HepG2 (cell line): Measurements from ENCODE around the gene MPP3. TPM values are rescaled to one million over a fixed set of nuclear protein-coding genes. Genes with fewer than 3 reads are reported as not detected.

ENCODE experiments used
- BRCA1 ChIP-seq: sonication (generic); formaldehyde crosslinking; IDR thresholded peaks from 2 replicates; pipeline ENCODE4 v1.4.0; 2020; ENCODE audit warnings: missing genetic modification reagents
- CBX2 ChIP-seq, 2 experiments: fragments of 200-600 bp in 1 of 2; sonication (generic); formaldehyde crosslinking in 1 of 2; IDR thresholded peaks; 2 replicates each; pipeline versions ENCODE4 v1.7.0 to v1.8.1; 2018 to 2022; ENCODE audit warnings: low read depth in 2 of 2, low read length in 1 of 2, mild to moderate bottlenecking in 1 of 2, missing genetic modification reagents in 1 of 2
- CC2D1A ChIP-seq: sonication (generic); formaldehyde crosslinking; IDR thresholded peaks from 2 replicates; pipeline ENCODE4 v1.8.1; 2023; ENCODE audit warnings: mild to moderate bottlenecking, missing genetic modification reagents
- E2F5 ChIP-seq: sonication (generic); formaldehyde crosslinking; conservative IDR thresholded peaks from 2 replicates; pipeline ENCODE4 v1.4.0; 2020; ENCODE audit warnings: missing genetic modification reagents
- FOXM1 ChIP-seq: sonication (generic); formaldehyde crosslinking; IDR thresholded peaks from 2 replicates; pipeline ENCODE4 v1.5.0; 2020; ENCODE audit warnings: missing genetic modification reagents
- GFI1 ChIP-seq: sonication (generic); formaldehyde crosslinking; IDR thresholded peaks from 2 replicates; pipeline ENCODE4 v1.5.0; 2020; ENCODE audit warnings: missing genetic modification reagents, mild to moderate bottlenecking, borderline replicate concordance
- GMEB2 ChIP-seq: IDR thresholded peaks from 2 replicates; pipeline ENCODE4 v1.6.1; 2016; ENCODE audit warnings: missing biosample characterization, missing genetic modification reagents, low read depth
- HHEX ChIP-seq: IDR thresholded peaks from 2 replicates; pipeline ENCODE4 v1.6.1; 2016; ENCODE audit warnings: control low read depth
- MBD4 ChIP-seq: IDR thresholded peaks from 2 replicates; pipeline ENCODE4 v1.6.1; 2012; ENCODE audit warnings: low read length, inconsistent platforms, borderline replicate concordance
- MTERF4 ChIP-seq: sonication (generic); formaldehyde crosslinking; IDR thresholded peaks from 2 replicates; pipeline ENCODE4 v1.8.0; 2023; ENCODE audit warnings: mild to moderate bottlenecking, missing genetic modification reagents
- MYNN ChIP-seq: sonication (generic); formaldehyde crosslinking; IDR thresholded peaks from 2 replicates; pipeline ENCODE4 v1.4.0; 2020; ENCODE audit warnings: mild to moderate bottlenecking, low read depth, missing genetic modification reagents
- MYPOP ChIP-seq: sonication (generic); formaldehyde crosslinking; IDR thresholded peaks from 2 replicates; pipeline ENCODE4 v1.8.1; 2023; ENCODE audit warnings: mild to moderate bottlenecking, moderate library complexity, missing genetic modification reagents
- PTBP1 ChIP-seq: fragments of 200-400 bp; formaldehyde crosslinking; IDR thresholded peaks from 2 replicates; pipeline ENCODE4 v1.6.1; 2018; ENCODE audit warnings: low read length, low read depth; ENCODE audit not compliant: poor library complexity, severe bottlenecking
- RBAK ChIP-seq: sonication (generic); formaldehyde crosslinking; IDR thresholded peaks from 2 replicates; pipeline ENCODE4 v1.5.1; 2020; ENCODE audit warnings: mild to moderate bottlenecking, missing genetic modification reagents
- SIX1 ChIP-seq: sonication (generic); formaldehyde crosslinking; IDR thresholded peaks from 2 replicates; pipeline ENCODE4 v1.4.0; 2020; ENCODE audit warnings: missing genetic modification reagents, borderline replicate concordance
- SP1 ChIP-seq, 2 experiments: fragments of 450-650 bp in 1 of 2; sonication (generic) in 1 of 2; formaldehyde crosslinking in 1 of 2; IDR thresholded peaks; 2 replicates each; pipeline versions ENCODE4 v1.4.0 to v1.6.1; 2016 to 2020; ENCODE audit warnings: missing genetic modification reagents in 1 of 2
- TP53 ChIP-seq: sonication (generic); formaldehyde crosslinking; conservative IDR thresholded peaks from 2 replicates; pipeline ENCODE4 v1.4.0; 2020; ENCODE audit warnings: missing genetic modification reagents
- ZFP1 ChIP-seq: IDR thresholded peaks from 2 replicates; pipeline ENCODE4 v1.6.1; 2016
- ZNF282 ChIP-seq: fragments of 450-650 bp; IDR thresholded peaks from 2 replicates; pipeline ENCODE4 v1.6.1; 2018; ENCODE audit not compliant: partially characterized antibody
- ZNF326 ChIP-seq: sonication (generic); formaldehyde crosslinking; IDR thresholded peaks from 2 replicates; pipeline ENCODE4 v1.4.0; 2020; ENCODE audit warnings: missing genetic modification reagents, borderline replicate concordance
- ZNF547 ChIP-seq: sonication (generic); formaldehyde crosslinking; IDR thresholded peaks from 2 replicates; pipeline ENCODE4 v1.5.1; 2020; ENCODE audit warnings: mild to moderate bottlenecking, missing genetic modification reagents
- ZNF607 ChIP-seq: sonication (generic); formaldehyde crosslinking; IDR thresholded peaks from 2 replicates; pipeline ENCODE4 v1.5.1; 2020; ENCODE audit warnings: missing genetic modification reagents, mild to moderate bottlenecking, borderline replicate concordance
- ZNF703 ChIP-seq: sonication (generic); formaldehyde crosslinking; IDR thresholded peaks from 2 replicates; pipeline ENCODE4 v1.5.1; 2020; ENCODE audit warnings: missing genetic modification reagents, mild to moderate bottlenecking, moderate library complexity, borderline replicate concordance
- ZNF709 ChIP-seq: sonication (generic); formaldehyde crosslinking; IDR thresholded peaks from 2 replicates; pipeline ENCODE4 v1.5.0; 2020; ENCODE audit warnings: mild to moderate bottlenecking, missing genetic modification reagents
- ZNF720 ChIP-seq: sonication (generic); formaldehyde crosslinking; IDR thresholded peaks from 2 replicates; pipeline ENCODE4 v1.4.0; 2020; ENCODE audit warnings: missing genetic modification reagents
- ZNF850 ChIP-seq: sonication (generic); formaldehyde crosslinking; conservative IDR thresholded peaks from 2 replicates; pipeline ENCODE4 v1.9.0; 2021; ENCODE audit warnings: mild to moderate bottlenecking, missing genetic modification reagents
- ZNF878 ChIP-seq: sonication (generic); formaldehyde crosslinking; IDR thresholded peaks from 2 replicates; pipeline ENCODE4 v1.8.1; 2023; ENCODE audit warnings: mild to moderate bottlenecking, missing genetic modification reagents, moderate library complexity
- ZSCAN21 ChIP-seq: sonication (generic); formaldehyde crosslinking; IDR thresholded peaks from 2 replicates; pipeline ENCODE4 v1.8.0; 2022; ENCODE audit warnings: mild to moderate bottlenecking, missing genetic modification reagents, moderate library complexity, borderline replicate concordance
- polyA plus RNA-seq, 8 experiments: library from polyadenylated mRNA; depleted of rRNA in 3 of 8; stranded (reverse) in 7 of 8; unstranded in 1 of 8; fragments of >200 nt; fragmentation: Illumina TruSeq in 4 of 8; extraction: Trizol in 4 of 8; gene quantifications; 2 replicates each; pipeline versions ENCODE4 v1.2.1 to v1.2.3, GENCODE V29; 2011 to 2016; ENCODE audit warnings: low read depth in 4 of 8, missing spikeins in 1 of 8, mixed read lengths in 1 of 8; ENCODE audit not compliant: insufficient read depth in 1 of 8
- total RNA-seq, 5 experiments: library from RNA; depleted of rRNA; stranded (reverse); fragments of >200 nt; fragmentation: Illumina TruSeq; extraction: Trizol; gene quantifications; 2 replicates each; pipeline ENCODE4 v1.2.3, GENCODE V29; 2016; ENCODE audit warnings: low read depth in 1 of 5

The MPP3 gene
- total and polyA plus RNA-seq, 2 of the 13 experiments (the other 11 are each of a cell fraction or from before 2014, with no cell fraction given) = 0.91 to 1.8 TPM

GRCh38 chr17:43760254-43760852 lies 72.6 kb downstream of the MPP3 start (continued):
- TF ChIP-seq GFI1 (CRISPR knock-in tag) = peak; percentile 92
- no peak for TF ChIP-seq FOXM1
- no peak for TF ChIP-seq E2F5 (CRISPR knock-in tag)
- TF ChIP-seq ZNF878 (CRISPR knock-in tag) = no peak
- TF ChIP-seq CBX2 (IDR thresholded peaks at IDR 0.05; ENCODE audit: low read depth, low read length) = no peak
- TF ChIP-seq CBX2 (CRISPR knock-in tag; IDR thresholded peaks at IDR 0.05; ENCODE audit: low read depth) = no peak; the same call in 1 of the 2 replicates
- TF ChIP-seq HHEX (CRISPR knock-in tag) = no peak
- TF ChIP-seq PTBP1 = no peak
- no peak for TF ChIP-seq GMEB2 (CRISPR knock-in tag)
- no peak for TF ChIP-seq ZNF326
- TF ChIP-seq BRCA1 = no peak
- TF ChIP-seq MTERF4 (CRISPR knock-in tag) = no peak
- TF ChIP-seq ZSCAN21 = peak; percentile 38; the same call in 1 of the 2 replicates
- no peak for TF ChIP-seq ZNF850 (CRISPR knock-in tag)
- TF ChIP-seq RBAK (CRISPR knock-in tag) = no peak
- no peak for TF ChIP-seq ZNF709 (CRISPR knock-in tag)
- TF ChIP-seq ZNF282 = no peak
- TF ChIP-seq ZNF607 = no peak
- no peak for TF ChIP-seq SIX1 (CRISPR knock-in tag)
- TF ChIP-seq TP53 (CRISPR knock-in tag) = no peak
- TF ChIP-seq ZNF720 (CRISPR knock-in tag) = no peak
- no peak for TF ChIP-seq SP1 (IDR thresholded peaks at IDR 0.05)
- no peak for TF ChIP-seq SP1 (CRISPR knock-in tag; IDR thresholded peaks at IDR 0.05)
- no peak for TF ChIP-seq MBD4
- TF ChIP-seq MYNN = no peak
- TF ChIP-seq ZFP1 (CRISPR knock-in tag) = peak; percentile 89; the same call in 1 of the 2 replicates
- TF ChIP-seq ZNF547 = peak; percentile 67; the same call in 1 of the 2 replicates
- TF ChIP-seq CC2D1A (CRISPR knock-in tag) = no peak
- no peak for TF ChIP-seq ZNF703
- no peak for TF ChIP-seq MYPOP
